HepG2 (cell line): ENCODE data around the gene ARHGAP4. TPM values are rescaled to one million over a fixed set of nuclear protein-coding genes. Genes with fewer than 3 reads are reported as not detected.

Experiments
- ATAC-seq: fragments of 200-7000 bp; cut with Tn5 transposase; 3 replicates; pipeline ENCODE4 v1.9.1; 2020; ENCODE audit warnings: mild to moderate bottlenecking, moderate library complexity
- BruUV-seq: library from RNA; stranded (reverse); fragments of 400-500 nt; replicated peaks from 2 replicates; lab custom pipeline; 2021; lab: Mats Ljungman, UMichigan
- CTCF ChIA-PET: fragments of 300-600 bp; formaldehyde crosslinking; extraction: SDS; loops from one replicate; lab custom pipeline; 2021; ENCODE audit warnings: low total read pairs, inconsistent platforms, low intra/inter-chr PET ratio; lab: Yijun Ruan, JAX
- POLR2A ChIA-PET: fragments of 350-600 bp; sonication (Branson Sonifier 250); formaldehyde crosslinking; loops from one replicate; lab custom pipeline; 2020; ENCODE audit warnings: antibody characterized with exemption, inconsistent platforms; lab: Yijun Ruan, JAX
- DNase-seq: peaks from one replicate; pipeline ENCODE4 v3.0.0-alpha.2; 2015; ENCODE audit warnings: low spot score
- FAIRE-seq: peaks from 3 replicates; lab custom pipeline; 2011; peaks lifted over from hg19 to GRCh38; lab: Jason Lieb, UNC
- H2AFZ ChIP-seq: one replicate; pipeline ENCODE4 v1.6.1; 2011; ENCODE audit warnings: low read length, inconsistent platforms
- H3K27ac ChIP-seq: fragments of 300-600 bp; 3 replicates; pipeline ENCODE4 v1.8.0; 2011; ENCODE audit warnings: mixed run types, mild to moderate bottlenecking, mixed read lengths, low read length, inconsistent platforms; ENCODE audit not compliant: insufficient read depth; ENCODE audit errors: extremely low read length
- H3K27me3 ChIP-seq, 2 experiments: fragments of 200-600 bp in 1 of 2; 2 replicates in 1 of 2; 3 replicates in 1 of 2; pipeline versions ENCODE4 v1.6.0 to v1.8.0; 2011; ENCODE audit warnings: low read length in 2 of 2, mild to moderate bottlenecking in 2 of 2, moderate library complexity in 2 of 2, inconsistent platforms in 1 of 2; ENCODE audit not compliant: insufficient read depth in 2 of 2, control insufficient read depth in 1 of 2
- H3K36me3 ChIP-seq, 2 experiments: fragments of 200-600 bp in 1 of 2; replicated peaks in 1 of 2; 2 replicates in 1 of 2; 3 replicates in 1 of 2; pipeline versions ENCODE4 v1.5.1 to v1.8.0; 2011; ENCODE audit warnings: low read length in 2 of 2, inconsistent platforms in 1 of 2; ENCODE audit not compliant: insufficient read depth in 2 of 2, control insufficient read depth in 1 of 2
- H3K4me1 ChIP-seq: 2 replicates; pipeline ENCODE4 v1.5.1; 2012; ENCODE audit warnings: low read length, inconsistent platforms; ENCODE audit not compliant: insufficient read depth
- H3K4me2 ChIP-seq: 2 replicates; pipeline ENCODE4 v1.6.0; 2011; ENCODE audit warnings: low read depth, low read length, inconsistent platforms
- H3K4me3 ChIP-seq, 3 experiments: fragments of 200-600 bp in 1 of 3; sonication (generic), shearing (Covaris generic) in 1 of 3; replicated peaks in 1 of 3; 2 replicates each; pipeline ENCODE4 v1.5.1; 2011 to 2016; ENCODE audit warnings: low read length in 3 of 3, inconsistent platforms in 2 of 3, low read depth in 2 of 3, mild to moderate bottlenecking in 2 of 3, control low read depth in 1 of 3, mixed read lengths in 1 of 3; ENCODE audit not compliant: insufficient read depth in 1 of 3
- H3K79me2 ChIP-seq: one replicate; pipeline ENCODE4 v1.6.1; 2011; ENCODE audit warnings: low read length, inconsistent platforms; ENCODE audit not compliant: insufficient read depth
- H3K9ac ChIP-seq: 2 replicates; pipeline ENCODE4 v1.6.0; 2011; ENCODE audit warnings: mild to moderate bottlenecking, low read depth, low read length, inconsistent platforms; ENCODE audit not compliant: insufficient read depth
- H3K9me3 ChIP-seq: 2 replicates; pipeline ENCODE4 v1.5.1; 2012; ENCODE audit warnings: mild to moderate bottlenecking, low read length
- H4K20me1 ChIP-seq: 2 replicates; pipeline ENCODE4 v1.6.0; 2011; ENCODE audit warnings: inconsistent platforms, mild to moderate bottlenecking, low read length, moderate library complexity; ENCODE audit not compliant: insufficient read depth
- CEBPB ChIP-seq: IDR thresholded peaks from 2 replicates; pipeline ENCODE4 v1.6.1; 2011; ENCODE audit warnings: low read depth, low read length, improper control_type of control experiment, borderline replicate concordance
- DNMT3B ChIP-seq: conservative IDR thresholded peaks from 2 replicates; pipeline ENCODE4 v1.6.1; 2016; ENCODE audit warnings: missing biosample characterization, control low read depth
- EZH2 ChIP-seq: conservative IDR thresholded peaks from 2 replicates; pipeline ENCODE4 v1.6.1; 2012; ENCODE audit warnings: mild to moderate bottlenecking, low read depth, low read length, moderate library complexity
- MAFF ChIP-seq: IDR thresholded peaks from 2 replicates; pipeline ENCODE4 v1.6.1; 2011; ENCODE audit warnings: low read depth, low read length, improper control_type of control experiment
- MIXL1 ChIP-seq: IDR thresholded peaks from 2 replicates; pipeline ENCODE4 v1.6.1; 2016
- MXD4 ChIP-seq: IDR thresholded peaks from 2 replicates; pipeline ENCODE4 v1.6.1; 2016; ENCODE audit warnings: mild to moderate bottlenecking, missing biosample characterization, missing genetic modification reagents
- SMARCE1 ChIP-seq: fragments of 450-650 bp; IDR thresholded peaks from 2 replicates; pipeline ENCODE4 v1.6.1; 2017; ENCODE audit warnings: borderline replicate concordance
- XRCC5 ChIP-seq: fragments of 200-400 bp; formaldehyde crosslinking; optimal IDR thresholded peaks from 2 replicates; pipeline ENCODE3; 2017; ENCODE audit warnings: mild to moderate bottlenecking, low read length
- ZBTB21 ChIP-seq: sonication (generic); formaldehyde crosslinking; IDR thresholded peaks from 2 replicates; pipeline ENCODE4 v1.4.0; 2020; ENCODE audit warnings: missing genetic modification reagents
- ZNF230 ChIP-seq: sonication (generic); formaldehyde crosslinking; IDR thresholded peaks from 2 replicates; pipeline ENCODE4 v1.4.0; 2020; ENCODE audit warnings: mild to moderate bottlenecking, missing genetic modification reagents
- ZNF263 ChIP-seq: sonication (generic); formaldehyde crosslinking; IDR thresholded peaks from 2 replicates; pipeline ENCODE4 v1.4.0; 2020; ENCODE audit warnings: missing genetic modification reagents
- ZNF274 ChIP-seq: sonication (generic); formaldehyde crosslinking; IDR thresholded peaks from 2 replicates; pipeline ENCODE4 v1.5.1; 2020; ENCODE audit warnings: mild to moderate bottlenecking, missing genetic modification reagents
- ZNF776 ChIP-seq: sonication (generic); formaldehyde crosslinking; IDR thresholded peaks from 2 replicates; pipeline ENCODE4 v1.4.0; 2020; ENCODE audit warnings: mild to moderate bottlenecking, missing genetic modification reagents
- ZNF780A ChIP-seq: sonication (generic); formaldehyde crosslinking; IDR thresholded peaks from 2 replicates; pipeline ENCODE4 v1.8.0; 2022; ENCODE audit warnings: mild to moderate bottlenecking, missing genetic modification reagents, moderate library complexity
- WGBS: methylation state at CpG from one replicate; pipeline ENCODE4 v1.1.6; 2017; ENCODE audit warnings: low lambda C conversion rate; 5-methylcytosine and 5-hydroxymethylcytosine counted together
- in situ Hi-C: cut with HindIII; loops from 2 replicates; pipeline ENCODE4 v1.10.0; 2017; ENCODE audit warnings: low pct_unique_long_range_greater_than_20kb; ENCODE audit not compliant: extremely low pct_ligation_motif_present
- intact Hi-C: fragments of 100-400 bp; cut with micrococcal nuclease; formaldehyde crosslinking; loops from one replicate; pipeline ENCODE4 v1.10.0; 2022; ENCODE audit not compliant: unreplicated experiment
- polyA plus RNA-seq, 8 experiments: library from polyadenylated mRNA; depleted of rRNA in 3 of 8; stranded (reverse) in 7 of 8; unstranded in 1 of 8; fragments of >200 nt; fragmentation: Illumina TruSeq in 4 of 8; extraction: Trizol in 4 of 8; gene quantifications; 2 replicates each; pipeline versions ENCODE4 v1.2.1 to v1.2.3, GENCODE V29; 2011 to 2016; ENCODE audit warnings: low read depth in 4 of 8, missing spikeins in 1 of 8, mixed read lengths in 1 of 8; ENCODE audit not compliant: insufficient read depth in 1 of 8
- total RNA-seq, 5 experiments: library from RNA; depleted of rRNA; stranded (reverse); fragments of >200 nt; fragmentation: Illumina TruSeq; extraction: Trizol; gene quantifications; 2 replicates each; pipeline ENCODE4 v1.2.3, GENCODE V29; 2016; ENCODE audit warnings: low read depth in 1 of 5

The ARHGAP4 gene
- total and polyA plus RNA-seq, 2 of the 13 experiments (the other 11 are each of a cell fraction or from before 2014, with no cell fraction given), result 0.57 to 0.64 TPM

GRCh38 chrX:153885968-153886903, 39.8 kb downstream of the ARHGAP4 start, which contains the start of gene L1CAM:
Gene L1CAM (minus strand): TSS chrX:153886173. CDS start chrX:153875836, 10,337 bp downstream.
- intact Hi-C loops, result no loop called here
- Histone ChIP-seq H3K4me3 (peak within 1 kb of the TSS in 2 of 3 experiments; percentile 33 to 55; a peak in 3 of 6 replicates), H3K27ac (no peak within 1 kb of the TSS), H3K79me2 (no peaks in the 10 kb centered on the region), H4K20me1 (no peaks in the 10 kb centered on the region), H3K36me3 (no peaks in the 10 kb centered on the region), H3K9ac (no peak within 1 kb of the TSS), H3K4me1 (peaks cover 19% of the 10 kb centered on the region), H3K27me3 (peaks cover 0 to 19% of the 10 kb centered on the region in 2 experiments; a peak in 3 of 5 replicates), H3K4me2 (peak within 1 kb of the TSS; percentile 23), H3K9me3 (no peaks in the 10 kb centered on the region), H2AFZ (no peak within 1 kb of the TSS)
- WGBS, result no CpG with 5 or more reads among the region's 94 CpGs
- ChIA-PET POLR2A (interaction anchor here (0.7 kb wide), 1 partner anchor 41 kb away, joined by 3 read pairs; no protein-coding TSS in a partner anchor), CTCF (no interaction called here)
- BruUV-seq, result no TSS peak
- DNase-seq (no peak), FAIRE-seq (no peak), ATAC-seq (no peak; the same call in 2 of the 3 replicates)
- TF ChIP-seq ZNF274, result no peak
- no peak for TF ChIP-seq ZNF780A (CRISPR knock-in tag)
- peak; percentile 88 for TF ChIP-seq ZNF263
- TF ChIP-seq EZH2, result 0 out of 2 replicates have a peak, but pooled peaks have one; percentile 40
- no peak for TF ChIP-seq ZBTB21 (CRISPR knock-in tag)
- no peak for TF ChIP-seq MXD4 (CRISPR knock-in tag)
- TF ChIP-seq ZNF230 (CRISPR knock-in tag), result no peak
- no peak for TF ChIP-seq ZNF776 (CRISPR knock-in tag)
- TF ChIP-seq DNMT3B, result no peak
- TF ChIP-seq MIXL1, result no peak
- TF ChIP-seq SMARCE1, result no peak
- no peak for TF ChIP-seq XRCC5
- no peak for TF ChIP-seq MAFF
- TF ChIP-seq CEBPB, result no peak
- in situ Hi-C loops, result no loop called here
